ENCODE measurements around the gene CCDC142.
"Not testable (repeated sequence)": the region's sequence is repeated elsewhere in the genome, so short reads cannot be mapped to it uniquely, and the experiment has no call there.

The CCDC142 gene

GRCh38 chr2:74499267-74499939, 16.6 kb upstream of the CCDC142 start, which contains the start of gene LBX2:
TSS of gene LBX2 (minus strand) at chr2:74499603. CDS start at chr2:74499537, 66 bp downstream.
- DNase-seq (ENCODE audit: low read depth), result no peak

GRCh38 chr2:74498500-74499266, 15.9 kb upstream of the CCDC142 start:
- no peak for DNase-seq (ENCODE audit: low read depth)

GRCh38 chr2:74497777-74498499, 15.1 kb upstream of the CCDC142 start:
- no peak for DNase-seq (ENCODE audit: low read depth)

- no peak for DNase-seq (ENCODE audit: low read depth)
Measured at GRCh38 chr2:74496997-74497776, 14.4 kb upstream of the CCDC142 start.

- no peak for DNase-seq (ENCODE audit: low read depth)
Measured at GRCh38 chr2:74495440-74495839, 12.6 kb upstream of the CCDC142 start.

GRCh38 chr2:74493546-74493945, 10.7 kb upstream of the CCDC142 start:
- DNase-seq (ENCODE audit: low read depth), result no peak

GRCh38 chr2:74491648-74492544, 9.1 kb upstream of the CCDC142 start:
- DNase-seq (ENCODE audit: low read depth), result no peak

- DNase-seq (ENCODE audit: low read depth), result no peak
Measured at GRCh38 chr2:74489906-74490305, 7.1 kb upstream of the CCDC142 start.

GRCh38 chr2:74488643-74489481, 6.1 kb upstream of the CCDC142 start:
- DNase-seq (ENCODE audit: low read depth), result no peak

GRCh38 chr2:74486141-74486540, 3.3 kb upstream of the CCDC142 start:
- no peak for DNase-seq (ENCODE audit: low read depth)

- DNase-seq (ENCODE audit: low read depth), result not testable (repeated sequence)
Measured at GRCh38 chr2:74483675-74484164, 922 bp upstream of the CCDC142 start.

GRCh38 chr2:74481961-74482800, 617 bp downstream of the CCDC142 start:
- no peak for DNase-seq (ENCODE audit: low read depth)

- no peak for DNase-seq (ENCODE audit: low read depth)
Measured at GRCh38 chr2:74481431-74481830, 1.4 kb downstream of the CCDC142 start.

- DNase-seq (ENCODE audit: low read depth), result no peak
Measured at GRCh38 chr2:74474899-74475298, 7.9 kb downstream of the CCDC142 start.

GRCh38 chr2:74474481-74474880, 8.3 kb downstream of the CCDC142 start:
- no peak for DNase-seq (ENCODE audit: low read depth)

- no peak for DNase-seq (ENCODE audit: low read depth)
Measured at GRCh38 chr2:74472945-74473258, 9.9 kb downstream of the CCDC142 start.

- peak; percentile 88 for DNase-seq (ENCODE audit: low read depth)
Measured at GRCh38 chr2:74472086-74472944, 10.5 kb downstream of the CCDC142 start, which contains the start of gene MRPL53. TSS of gene MRPL53 (minus strand) at chr2:74472680. CDS start at chr2:74472660, 20 bp downstream.
